Cardiac fibroblast (primary cell): ENCODE results near the gene GALNT17.

Experiments
- DNase-seq, 2 donors: peaks; one replicate each; pipeline versions ENCODE4 v3.0.0 to v3.0.0-alpha.2; 2010; ENCODE audit warnings: low read depth in 2 of 2
- H3K4me3 ChIP-seq, 2 donors: replicated peaks in 1 of 2; 1 replicate in 1 of 2; 2 replicates in 1 of 2; pipeline ENCODE4 v1.5.1; 2011; ENCODE audit warnings: low read depth in 2 of 2, low read length in 2 of 2, mild to moderate bottlenecking in 2 of 2, moderate library complexity in 1 of 2
- CTCF ChIP-seq: IDR thresholded peaks from one replicate; pipeline ENCODE4 v1.5.1; 2011; ENCODE audit warnings: low read depth, mild to moderate bottlenecking, low read length, inconsistent platforms

GALNT17 gene

GRCh38 chr7:71470830-71471229 lies 338.9 kb downstream of the GALNT17 start:
- no peak overlapping the region for H3K4me3 ChIP-seq
- TF ChIP-seq CTCF = no peak

GRCh38 chr7:71472962-71473361 lies 341.0 kb downstream of the GALNT17 start:
- DNase-seq = no peak
- H3K4me3 ChIP-seq = no peak overlapping the region
- TF ChIP-seq CTCF = no peak

More at GRCh38 chr7:71470830-71471229, 338.9 kb downstream of the GALNT17 start:
- DNase-seq = no peak

DNA sequence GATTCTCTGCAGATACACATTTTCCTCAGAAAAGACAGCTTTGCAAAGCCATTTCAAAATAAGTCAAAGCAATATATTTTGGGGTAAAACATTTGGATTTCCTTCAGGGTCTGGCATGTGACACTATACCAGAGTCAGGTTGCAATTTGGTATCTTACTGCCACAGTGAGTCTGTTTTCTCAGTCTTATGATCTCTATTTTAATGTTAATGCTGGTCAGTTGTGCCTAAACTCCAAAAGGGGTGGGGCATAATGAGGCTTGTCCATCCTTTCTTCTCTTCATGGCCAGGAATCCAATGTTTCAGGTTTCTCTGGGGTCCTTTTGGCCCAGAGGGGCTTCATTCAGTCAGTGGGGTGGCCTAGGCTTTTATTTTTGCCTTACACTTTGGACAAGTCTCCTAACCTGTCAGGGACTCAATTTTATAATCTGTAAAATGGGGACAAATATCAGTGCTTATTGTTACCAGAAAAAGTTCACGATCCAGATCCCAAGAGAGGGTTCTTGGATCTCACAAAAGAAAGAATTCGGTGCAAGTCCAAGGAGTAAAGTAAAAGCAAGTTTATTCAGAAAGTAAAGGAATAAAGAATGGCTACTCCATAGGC lies 341.5 kb downstream of the GALNT17 start:
- no peak for TF ChIP-seq CTCF
- DNase-seq = no peak

DNA sequence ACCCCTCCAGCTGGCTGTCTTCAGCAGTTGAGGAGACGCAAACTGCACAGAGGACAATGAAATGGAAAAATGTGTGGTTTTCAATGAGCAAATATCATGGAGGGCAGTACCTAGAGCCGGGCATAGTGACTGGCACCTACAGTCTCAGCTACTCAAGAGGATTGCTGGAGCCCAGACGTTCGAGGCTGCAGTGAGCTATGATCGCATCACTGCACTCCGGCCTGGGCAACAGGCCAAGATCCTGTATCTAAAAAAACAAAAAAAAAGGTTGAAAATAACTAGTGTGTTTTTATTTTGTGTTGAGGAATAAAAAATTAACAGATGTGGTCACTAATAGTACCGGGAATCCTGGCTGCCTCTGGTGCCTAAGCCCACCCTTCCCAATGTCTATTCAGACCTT lies 345.5 kb downstream of the GALNT17 start:
- no peak for TF ChIP-seq CTCF
- H3K4me3 ChIP-seq = no peak overlapping the region
- no peak for DNase-seq

More for the DNA sequence above, 341.5 kb downstream of the GALNT17 start:
- H3K4me3 ChIP-seq = no peak overlapping the region

- TF ChIP-seq CTCF = no peak
- no peak for DNase-seq
- H3K4me3 ChIP-seq = no peak overlapping the region
Measured at GRCh38 chr7:71479231-71479630, 347.3 kb downstream of the GALNT17 start.

DNA sequence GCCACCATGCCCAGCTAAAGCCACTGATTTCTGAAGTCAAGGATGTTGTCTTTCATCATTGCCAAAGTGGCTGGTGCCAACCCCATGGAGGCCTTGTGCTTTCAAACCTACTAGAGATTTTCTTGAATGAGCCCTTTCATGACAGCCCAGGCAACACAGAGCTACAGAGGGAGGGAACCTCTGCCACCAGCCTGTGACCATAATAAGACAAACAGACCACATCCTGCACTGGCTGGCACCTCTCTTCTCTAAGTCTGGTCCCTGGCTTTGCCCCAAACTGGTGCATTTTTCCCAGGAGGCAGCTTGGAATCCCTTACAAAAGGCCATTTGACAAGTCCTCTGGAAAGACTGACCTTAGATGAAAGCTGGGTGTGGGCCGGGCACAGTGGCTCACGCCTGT lies 348.8 kb downstream of the GALNT17 start:
- no peak for TF ChIP-seq CTCF
- no peak for DNase-seq
- no peak overlapping the region for H3K4me3 ChIP-seq

- DNase-seq = no peak
- no peak overlapping the region for H3K4me3 ChIP-seq
- TF ChIP-seq CTCF = no peak
Measured at GRCh38 chr7:71482284-71482683, 350.3 kb downstream of the GALNT17 start.
